Amniotic epithelial cell (primary cell): ENCODE measurements around the gene SGF29.
"Not testable (repeated sequence)": the region's sequence is repeated elsewhere in the genome, so short reads cannot be mapped to it uniquely, and the experiment has no call there.

Source experiments
- DNase-seq: peaks from one replicate; pipeline ENCODE4 v3.0.0-alpha.2; 2010; ENCODE audit warnings: low read depth

The SGF29 gene

GRCh38 chr16:28596115-28596630 lies 42.5 kb downstream of the SGF29 start:
- DNase-seq: peak; percentile 15

GRCh38 chr16:28596840-28597691 lies 43.3 kb downstream of the SGF29 start, which contains the start of gene SULT1A2:
SULT1A2 (minus strand) TSS chr16:28597050; CDS start chr16:28595930, 1,120 bp downstream.
- peak; percentile 36 for DNase-seq

- DNase-seq: no peak
These were observed 44.1 kb downstream of the SGF29 start for GRCh38 chr16:28597692-28598261.

GRCh38 chr16:28599377-28600285 lies 45.9 kb downstream of the SGF29 start:
- DNase-seq: not testable (repeated sequence)

- not testable (repeated sequence) for DNase-seq
These were observed 47.2 kb downstream of the SGF29 start for GRCh38 chr16:28600965-28601364.

GRCh38 chr16:28601589-28601988 lies 47.9 kb downstream of the SGF29 start:
- not testable (repeated sequence) for DNase-seq

GRCh38 chr16:28602062-28602461 lies 48.3 kb downstream of the SGF29 start:
- DNase-seq: not testable (repeated sequence)

GRCh38 chr16:28602529-28602928 lies 48.8 kb downstream of the SGF29 start:
- DNase-seq: no peak

GRCh38 chr16:28603381-28604185 lies 49.9 kb downstream of the SGF29 start:
- DNase-seq: no peak

GRCh38 chr16:28604186-28604565 lies 50.5 kb downstream of the SGF29 start:
- DNase-seq: no peak

- DNase-seq: no peak
These were observed 52.8 kb downstream of the SGF29 start for GRCh38 chr16:28606291-28607115.

GRCh38 chr16:28607116-28607623 lies 53.5 kb downstream of the SGF29 start:
- no peak for DNase-seq

GRCh38 chr16:28607681-28608495 lies 54.2 kb downstream of the SGF29 start:
- DNase-seq: not testable (repeated sequence)

- DNase-seq: not testable (repeated sequence)
These were observed 54.7 kb downstream of the SGF29 start for GRCh38 chr16:28608496-28608808.

GRCh38 chr16:28608867-28609596 lies 55.3 kb downstream of the SGF29 start:
- DNase-seq: not testable (repeated sequence)

GRCh38 chr16:28609631-28610594 lies 56.2 kb downstream of the SGF29 start, which contains the start of gene SULT1A1:
SULT1A1 (minus strand) TSS chr16:28610044; CDS start chr16:28608855, 1,189 bp downstream.
- no peak for DNase-seq

- no peak for DNase-seq
These were observed 57.0 kb downstream of the SGF29 start for GRCh38 chr16:28610595-28611191.
